ENCODE data around the gene RNF112.
"Not testable (repeated sequence)": the region's sequence is repeated elsewhere in the genome, so short reads cannot be mapped to it uniquely, and the experiment has no call there.

Gene RNF112

GRCh38 chr17:19458481-19458880, 47.4 kb downstream of the RNF112 start:
- no CpG with 5 or more reads among the region's 6 CpGs for WGBS, 2 donors (ENCODE audit: extremely low coverage in 2 of 2, insufficient read length in 2 of 2, insufficient replicate concordance in 1 of 2)
- not testable (repeated sequence) for H3K4ac ChIP-seq (ENCODE audit: low read length); H2AK5ac ChIP-seq (ENCODE audit: low read depth, low read length); H2BK15ac ChIP-seq (ENCODE audit: low read length); H3K36me3 ChIP-seq (replicated peaks in 1 of 2; ENCODE audit: control insufficient read depth in 2 of 2, insufficient read depth in 2 of 2, low read length in 2 of 2); H3K9me3 ChIP-seq (replicated peaks in 1 of 2; ENCODE audit: control insufficient read depth in 2 of 2, insufficient read depth in 1 of 2, low read depth in 1 of 2, low read length in 2 of 2); H3K23ac ChIP-seq (ENCODE audit: low read depth, low read length, poor library complexity); H3K79me1 ChIP-seq (ENCODE audit: low read depth, low read length); H2BK120ac ChIP-seq (ENCODE audit: low read depth, low read length); DNase-seq (ENCODE audit: low spot score); H2BK12ac ChIP-seq (ENCODE audit: low read length); H2AFZ ChIP-seq (ENCODE audit: low read length); H2BK5ac ChIP-seq (ENCODE audit: low read length); H3K4me2 ChIP-seq (ENCODE audit: insufficient read depth, low read length, poor library complexity, severe bottlenecking); H3K14ac ChIP-seq (ENCODE audit: low read length); H3K27ac ChIP-seq (replicated peaks; ENCODE audit: low read length); H3K18ac ChIP-seq (ENCODE audit: low read length); H3K4me3 ChIP-seq (ENCODE audit: low read length in 2 of 2); H4K8ac ChIP-seq (ENCODE audit: low read depth, low read length); H4K91ac ChIP-seq (ENCODE audit: low read depth, low read length, poor library complexity); H3K9ac ChIP-seq (ENCODE audit: low read depth, low read length, poor library complexity)
- Histone ChIP-seq H3K4me1 (ENCODE audit: control insufficient read depth in 2 of 2, insufficient read depth in 1 of 2, low read depth in 1 of 2, low read length in 2 of 2) (peaks cover 0 to 15% of the 10 kb centered on the region in 2 donors), H3K27me3 (ENCODE audit: control insufficient read depth in 3 of 3, insufficient read depth in 3 of 3, low read depth in 1 of 3, low read length in 3 of 3) (peaks cover 0 to 28% (median 0%) of the 10 kb centered on the region in 3 experiments)

GRCh38 chr17:19459018-19459655, 48.1 kb downstream of the RNF112 start:
- not testable (repeated sequence) for H3K9me3 ChIP-seq (replicated peaks in 1 of 2; ENCODE audit: control insufficient read depth in 2 of 2, insufficient read depth in 1 of 2, low read depth in 1 of 2, low read length in 2 of 2); H4K8ac ChIP-seq (ENCODE audit: low read depth, low read length); H4K91ac ChIP-seq (ENCODE audit: low read depth, low read length, poor library complexity); H3K4me3 ChIP-seq (ENCODE audit: low read length in 2 of 2); H3K79me1 ChIP-seq (ENCODE audit: low read depth, low read length); H3K4ac ChIP-seq (ENCODE audit: low read length); H3K9ac ChIP-seq (ENCODE audit: low read depth, low read length, poor library complexity); H2AFZ ChIP-seq (ENCODE audit: low read length); H3K23ac ChIP-seq (ENCODE audit: low read depth, low read length, poor library complexity); H3K18ac ChIP-seq (ENCODE audit: low read length); H2BK5ac ChIP-seq (ENCODE audit: low read length); H2BK12ac ChIP-seq (ENCODE audit: low read length); H2BK120ac ChIP-seq (ENCODE audit: low read depth, low read length); H3K14ac ChIP-seq (ENCODE audit: low read length); H3K36me3 ChIP-seq (replicated peaks in 1 of 2; ENCODE audit: control insufficient read depth in 2 of 2, insufficient read depth in 2 of 2, low read length in 2 of 2); H2BK15ac ChIP-seq (ENCODE audit: low read length); DNase-seq (ENCODE audit: low spot score); H3K4me2 ChIP-seq (ENCODE audit: insufficient read depth, low read length, poor library complexity, severe bottlenecking); H2AK5ac ChIP-seq (ENCODE audit: low read depth, low read length); H3K27ac ChIP-seq (replicated peaks; ENCODE audit: low read length)
- no CpG with 5 or more reads among the region's 1 CpG for WGBS, 2 donors (ENCODE audit: extremely low coverage in 2 of 2, insufficient read length in 2 of 2, insufficient replicate concordance in 1 of 2)
- Histone ChIP-seq H3K27me3 (ENCODE audit: control insufficient read depth in 3 of 3, insufficient read depth in 3 of 3, low read depth in 1 of 3, low read length in 3 of 3) (peaks cover 0 to 26% (median 0%) of the 10 kb centered on the region in 3 experiments), H3K4me1 (ENCODE audit: control insufficient read depth in 2 of 2, insufficient read depth in 1 of 2, low read depth in 1 of 2, low read length in 2 of 2) (peaks cover 1 to 16% of the 10 kb centered on the region in 2 donors)

GRCh38 chr17:19460700-19461099, 49.7 kb downstream of the RNF112 start:
- H2AK5ac ChIP-seq (ENCODE audit: low read depth, low read length) = no peak overlapping the region
- no peak overlapping the region for H4K8ac ChIP-seq (ENCODE audit: low read depth, low read length)
- H3K4me1 ChIP-seq (ENCODE audit: control insufficient read depth in 2 of 2, insufficient read depth in 1 of 2, low read depth in 1 of 2, low read length in 2 of 2) = peaks cover 8 to 21% of the 10 kb centered on the region in 2 donors
- no peak overlapping the region for H2BK5ac ChIP-seq (ENCODE audit: low read length)
- H3K18ac ChIP-seq (ENCODE audit: low read length) = peak overlapping the region; percentile 59
- H3K14ac ChIP-seq (ENCODE audit: low read length) = no peak overlapping the region
- no peak overlapping the region for H3K9ac ChIP-seq (ENCODE audit: low read depth, low read length, poor library complexity)
- no peak overlapping the region for H3K23ac ChIP-seq (ENCODE audit: low read depth, low read length, poor library complexity)
- H3K9me3 ChIP-seq (replicated peaks in 1 of 2; ENCODE audit: control insufficient read depth in 2 of 2, insufficient read depth in 1 of 2, low read depth in 1 of 2, low read length in 2 of 2) = no peaks in the 10 kb centered on the region
- no peak overlapping the region for H2AFZ ChIP-seq (ENCODE audit: low read length)
- H2BK12ac ChIP-seq (ENCODE audit: low read length) = no peak overlapping the region
- H3K79me1 ChIP-seq (ENCODE audit: low read depth, low read length) = no peaks in the 10 kb centered on the region
- peaks cover 0 to 21% (median 0%) of the 10 kb centered on the region in 3 experiments for H3K27me3 ChIP-seq (ENCODE audit: control insufficient read depth in 3 of 3, insufficient read depth in 3 of 3, low read depth in 1 of 3, low read length in 3 of 3)
- no peak overlapping the region for H3K4ac ChIP-seq (ENCODE audit: low read length)
- no peak overlapping the region for H4K91ac ChIP-seq (ENCODE audit: low read depth, low read length, poor library complexity)
- no CpG with 5 or more reads among the region's 3 CpGs for WGBS, 2 donors (ENCODE audit: extremely low coverage in 2 of 2, insufficient read length in 2 of 2, insufficient replicate concordance in 1 of 2)
- no peak overlapping the region for H2BK15ac ChIP-seq (ENCODE audit: low read length)
- H2BK120ac ChIP-seq (ENCODE audit: low read depth, low read length) = no peak overlapping the region
- no peak overlapping the region for H3K27ac ChIP-seq (replicated peaks; ENCODE audit: low read length)
- no peak overlapping the region for H3K4me2 ChIP-seq (ENCODE audit: insufficient read depth, low read length, poor library complexity, severe bottlenecking)
- no peak for DNase-seq (ENCODE audit: low spot score)
- no peaks in the 10 kb centered on the region for H3K36me3 ChIP-seq (replicated peaks in 1 of 2; ENCODE audit: control insufficient read depth in 2 of 2, insufficient read depth in 2 of 2, low read length in 2 of 2)
- no peak overlapping the region for H3K4me3 ChIP-seq (ENCODE audit: low read length in 2 of 2)

GRCh38 chr17:19461116-19461515, 50.1 kb downstream of the RNF112 start:
- no peak overlapping the region for H3K4me3 ChIP-seq (ENCODE audit: low read length in 2 of 2)
- peaks cover 0 to 21% (median 0%) of the 10 kb centered on the region in 3 experiments for H3K27me3 ChIP-seq (ENCODE audit: control insufficient read depth in 3 of 3, insufficient read depth in 3 of 3, low read depth in 1 of 3, low read length in 3 of 3)
- H3K36me3 ChIP-seq (replicated peaks in 1 of 2; ENCODE audit: control insufficient read depth in 2 of 2, insufficient read depth in 2 of 2, low read length in 2 of 2) = no peaks in the 10 kb centered on the region
- H2BK12ac ChIP-seq (ENCODE audit: low read length) = no peak overlapping the region
- H2AK5ac ChIP-seq (ENCODE audit: low read depth, low read length) = no peak overlapping the region
- no peak overlapping the region for H2AFZ ChIP-seq (ENCODE audit: low read length)
- H4K91ac ChIP-seq (ENCODE audit: low read depth, low read length, poor library complexity) = no peak overlapping the region
- no peaks in the 10 kb centered on the region for H3K79me1 ChIP-seq (ENCODE audit: low read depth, low read length)
- no peak overlapping the region for H3K4ac ChIP-seq (ENCODE audit: low read length)
- no peak overlapping the region for H2BK5ac ChIP-seq (ENCODE audit: low read length)
- peaks cover 8 to 22% of the 10 kb centered on the region in 2 donors for H3K4me1 ChIP-seq (ENCODE audit: control insufficient read depth in 2 of 2, insufficient read depth in 1 of 2, low read depth in 1 of 2, low read length in 2 of 2)
- no peak overlapping the region for H3K18ac ChIP-seq (ENCODE audit: low read length)
- no peak overlapping the region for H3K27ac ChIP-seq (replicated peaks; ENCODE audit: low read length)
- no peak overlapping the region for H3K23ac ChIP-seq (ENCODE audit: low read depth, low read length, poor library complexity)
- H4K8ac ChIP-seq (ENCODE audit: low read depth, low read length) = no peak overlapping the region
- no peak for DNase-seq (ENCODE audit: low spot score)
- no peak overlapping the region for H3K14ac ChIP-seq (ENCODE audit: low read length)
- H2BK120ac ChIP-seq (ENCODE audit: low read depth, low read length) = no peak overlapping the region
- no peak overlapping the region for H3K9ac ChIP-seq (ENCODE audit: low read depth, low read length, poor library complexity)
- no peak overlapping the region for H3K4me2 ChIP-seq (ENCODE audit: insufficient read depth, low read length, poor library complexity, severe bottlenecking)
- H2BK15ac ChIP-seq (ENCODE audit: low read length) = no peak overlapping the region
- H3K9me3 ChIP-seq (replicated peaks in 1 of 2; ENCODE audit: control insufficient read depth in 2 of 2, insufficient read depth in 1 of 2, low read depth in 1 of 2, low read length in 2 of 2) = no peaks in the 10 kb centered on the region

Measured in neuronal stem cell (in vitro differentiated cells).